GM08714 (cell line): ENCODE results near the gene ZBTB5.

Source experiments
- H3K4me3 ChIP-seq: fragments of 200-500 bp; sonication (Bioruptor generic); 2 replicates; pipeline ENCODE4 v1.5.1; 2014; ENCODE audit warnings: mild to moderate bottlenecking, low read length, inconsistent platforms
- ZNF274 ChIP-seq: IDR thresholded peaks from 2 replicates; pipeline ENCODE4 v1.6.1; 2012; ENCODE audit warnings: mild to moderate bottlenecking, low read depth, low read length

The ZBTB5 gene

GRCh38 chr9:37395229-37395628 lies 70.0 kb downstream of the ZBTB5 start:
- TF ChIP-seq ZNF274: no peak

GRCh38 chr9:37392272-37392671 lies 73.0 kb downstream of the ZBTB5 start:
- no peak overlapping the region for H3K4me3 ChIP-seq
- no peak for TF ChIP-seq ZNF274

More at GRCh38 chr9:37395229-37395628, 70.0 kb downstream of the ZBTB5 start:
- H3K4me3 ChIP-seq: no peak overlapping the region

GRCh38 chr9:37390759-37391158 lies 74.5 kb downstream of the ZBTB5 start:
- no peak overlapping the region for H3K4me3 ChIP-seq
- TF ChIP-seq ZNF274: no peak
